Measurements from ENCODE around the gene SPATA31C2.

SPATA31C2 gene

DNA sequence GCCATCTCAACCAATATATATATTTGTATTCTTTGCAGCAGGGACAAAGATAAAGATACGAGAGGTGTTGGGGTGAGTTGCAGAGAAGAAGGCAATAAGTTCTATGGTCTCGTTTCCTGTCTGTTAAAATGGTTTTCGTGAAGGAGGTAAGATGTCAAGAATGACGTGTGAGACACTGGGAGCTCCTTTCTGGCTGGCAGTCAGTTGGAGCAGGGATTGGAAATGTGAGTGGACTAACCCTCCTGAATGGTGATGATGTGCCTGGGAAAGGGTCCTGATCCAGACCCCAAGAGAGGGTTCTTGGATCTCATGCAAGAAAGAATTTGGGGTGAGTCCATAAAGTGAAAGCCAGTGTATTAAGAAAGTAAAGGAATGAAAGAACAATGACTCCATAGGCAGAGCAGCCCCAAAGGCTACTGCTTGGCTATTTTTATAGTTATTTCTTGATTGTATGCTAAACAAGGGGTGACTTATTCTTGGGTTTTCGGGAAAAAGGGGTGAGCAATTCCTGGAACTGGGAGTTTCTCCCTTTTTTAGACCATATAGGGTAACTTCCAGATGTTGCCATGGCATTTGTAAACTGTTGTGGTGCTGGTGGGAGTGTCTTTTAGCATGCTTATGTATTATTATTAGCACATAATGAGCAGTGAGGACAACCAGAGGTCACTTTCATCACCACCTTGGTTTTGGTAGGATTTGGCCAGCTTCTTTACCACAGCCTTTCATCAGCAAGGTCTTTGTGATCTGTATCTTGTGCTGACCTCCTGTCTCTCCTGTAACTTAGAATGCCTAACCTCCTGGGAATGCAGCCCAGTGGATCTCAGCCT lies 53.7 kb downstream of the SPATA31C2 start:
- ATAC-seq (ENCODE audit: low read depth): no peak

More for the DNA sequence above, 53.7 kb downstream of the SPATA31C2 start:
- H3K27ac ChIP-seq (ENCODE audit: poor library complexity, severe bottlenecking): no peak overlapping the region
- H3K9me3 ChIP-seq (ENCODE audit: severe bottlenecking): no peaks in the 10 kb centered on the region
- no peak for TF ChIP-seq CTCF (IDR thresholded peaks at IDR 0.05; ENCODE audit: poor library complexity, severe bottlenecking)
- no peak overlapping the region for H3K4me3 ChIP-seq (ENCODE audit: severe bottlenecking)
- H3K36me3 ChIP-seq (ENCODE audit: low read depth): no peaks in the 10 kb centered on the region
- H3K4me1 ChIP-seq (ENCODE audit: insufficient read depth, poor library complexity, severe bottlenecking): no peaks in the 10 kb centered on the region
- H3K27me3 ChIP-seq (ENCODE audit: insufficient read depth, poor library complexity, severe bottlenecking): no peaks in the 10 kb centered on the region
- DNase-seq (ENCODE audit: low spot score): no peak
